Adrenal gland (tissue), 12 donors: ENCODE results near the gene KIF2A. TPM values are rescaled to one million over a fixed set of nuclear protein-coding genes. Genes with fewer than 3 reads are reported as not detected.

Experiments
- DNase-seq, 7 donors: peaks; one replicate each; pipeline ENCODE4 v3.0.0-alpha.2; 2019 to 2020
- H3K27ac ChIP-seq, 5 donors: fragments of 200-600 bp; sonication (generic) in 4 of 5; 1 replicate in 3 of 5; 2 replicates in 2 of 5; pipeline versions ENCODE4 v1.5.1 to v1.8.0; 2016 to 2020; ENCODE audit warnings: mild to moderate bottlenecking in 1 of 5
- H3K27me3 ChIP-seq: fragments of 200-600 bp; 2 replicates; pipeline ENCODE4 v1.8.0; 2021
- H3K36me3 ChIP-seq, 2 donors: fragments of 200-600 bp; replicated peaks in 1 of 2; 1 replicate in 1 of 2; 2 replicates in 1 of 2; pipeline versions ENCODE4 v1.5.1 to v1.8.0; 2018 to 2022
- H3K4me1 ChIP-seq, 2 donors: fragments of 200-600 bp; replicated peaks in 1 of 2; 1 replicate in 1 of 2; 2 replicates in 1 of 2; pipeline versions ENCODE4 v1.5.1 to v1.8.0; 2018 to 2021
- H3K4me3 ChIP-seq, 4 donors: fragments of 200-600 bp; sonication (generic) in 3 of 4; one replicate each; pipeline ENCODE4 v1.5.1; 2016 to 2018
- H3K9me3 ChIP-seq, 3 donors: fragments of 200-600 bp; sonication (generic) in 1 of 3; replicated peaks in 1 of 3; 1 replicate in 2 of 3; 2 replicates in 1 of 3; pipeline versions ENCODE4 v1.5.1 to v1.8.0; 2016 to 2021
- POLR2A ChIP-seq, 2 donors: fragments of 450-650 bp; IDR thresholded peaks; one replicate each; pipeline ENCODE4 v1.6.1; 2017; ENCODE audit warnings: antibody characterized with exemption in 2 of 2, mild to moderate bottlenecking in 2 of 2, moderate library complexity in 1 of 2
- WGBS, 4 donors: extraction: QIAGEN DNeasy Blood & Tissue Kit in 2 of 4; methylation state at CpG; one replicate each; pipeline versions ENCODE4 v1.1.5 to v1.1.7; 2013 to 2017; 5-methylcytosine and 5-hydroxymethylcytosine counted together
- intact Hi-C, 2 donors: fragments of 100-400 bp; cut with DNase I; formaldehyde crosslinking; loops; one replicate each; pipeline versions ENCODE4 v1.14.1 to v1.15.0; 2022 to 2023
- polyA plus RNA-seq, 3 donors: library from polyadenylated mRNA; stranded (reverse); fragments of 200-250 nt in 2 of 3; fragments of 350-450 nt in 1 of 3; fragmentation: Illumina TruSeq in 1 of 3; extraction: RNeasy Lipid Tissue Mini Kit (QIAGEN cat#74804) in 1 of 3; gene quantifications; one replicate each; pipeline ENCODE4 v1.2.3, GENCODE V29; 2013 to 2014
- total RNA-seq, 9 donors: library from RNA; depleted of rRNA in 4 of 9; stranded (reverse); fragments of >200 nt in 4 of 9; fragments of 120-200 nt in 1 of 9; fragmentation: NEBNext Ultra II Directional in 1 of 9; extraction: Animal tissue kit (Norgen Biotek cat#: 25700) in 1 of 9; gene quantifications; one replicate each; pipeline versions ENCODE4 v1.1.0 to v1.2.4, GENCODE V29; 2013 to 2023
- TF ChIP-seq, protein P1 (sequence below), 6 experiments: fragments of 450-650 bp in 4 of 6; fragments of 200-600 bp in 2 of 6; sonication (generic) in 1 of 6; IDR thresholded peaks; 1 replicate in 5 of 6; 2 replicates in 1 of 6; pipeline versions ENCODE4 v1.5.1 to v1.8.0; 2016 to 2021; ENCODE audit warnings: antibody characterized with exemption in 6 of 6, mild to moderate bottlenecking in 2 of 6, moderate library complexity in 1 of 6
- donor health status: healthy with polysubstance abuse.
- donor health status: Bipolar disorder and iron deficiency.
- donor health status: DM: yes; HTN: yes; CAD: no.
- donor health status: DM: no; HTN: no; CAD: no.
- donor health status: DM: no; HTN: no; CAD: no.
- donor health status: DM: yes; HTN: yes; CAD: no.

The KIF2A gene
- total and polyA plus RNA-seq, 12 donors: 2.1 to 50.2 (median 24.2) TPM

GRCh38 chr5:62331921-62332320, 25.9 kb downstream of the KIF2A start:
- no peaks in the 10 kb centered on the region for H3K4me1 ChIP-seq
- TF ChIP-seq POLR2A (IDR thresholded peaks at IDR 0.05): no peak
- TF ChIP-seq, protein P1, sequence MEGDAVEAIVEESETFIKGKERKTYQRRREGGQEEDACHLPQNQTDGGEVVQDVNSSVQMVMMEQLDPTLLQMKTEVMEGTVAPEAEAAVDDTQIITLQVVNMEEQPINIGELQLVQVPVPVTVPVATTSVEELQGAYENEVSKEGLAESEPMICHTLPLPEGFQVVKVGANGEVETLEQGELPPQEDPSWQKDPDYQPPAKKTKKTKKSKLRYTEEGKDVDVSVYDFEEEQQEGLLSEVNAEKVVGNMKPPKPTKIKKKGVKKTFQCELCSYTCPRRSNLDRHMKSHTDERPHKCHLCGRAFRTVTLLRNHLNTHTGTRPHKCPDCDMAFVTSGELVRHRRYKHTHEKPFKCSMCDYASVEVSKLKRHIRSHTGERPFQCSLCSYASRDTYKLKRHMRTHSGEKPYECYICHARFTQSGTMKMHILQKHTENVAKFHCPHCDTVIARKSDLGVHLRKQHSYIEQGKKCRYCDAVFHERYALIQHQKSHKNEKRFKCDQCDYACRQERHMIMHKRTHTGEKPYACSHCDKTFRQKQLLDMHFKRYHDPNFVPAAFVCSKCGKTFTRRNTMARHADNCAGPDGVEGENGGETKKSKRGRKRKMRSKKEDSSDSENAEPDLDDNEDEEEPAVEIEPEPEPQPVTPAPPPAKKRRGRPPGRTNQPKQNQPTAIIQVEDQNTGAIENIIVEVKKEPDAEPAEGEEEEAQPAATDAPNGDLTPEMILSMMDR (IDR thresholded peaks at IDR 0.05): no peak
- H3K4me3 ChIP-seq: no peak overlapping the region
- H3K9me3 ChIP-seq: no peaks in the 10 kb centered on the region
- no peak overlapping the region for H3K27ac ChIP-seq
- H3K27me3 ChIP-seq: no peaks in the 10 kb centered on the region
- no peak for DNase-seq
- intact Hi-C loops: no loop called here
- no peaks in the 10 kb centered on the region for H3K36me3 ChIP-seq

DNA sequence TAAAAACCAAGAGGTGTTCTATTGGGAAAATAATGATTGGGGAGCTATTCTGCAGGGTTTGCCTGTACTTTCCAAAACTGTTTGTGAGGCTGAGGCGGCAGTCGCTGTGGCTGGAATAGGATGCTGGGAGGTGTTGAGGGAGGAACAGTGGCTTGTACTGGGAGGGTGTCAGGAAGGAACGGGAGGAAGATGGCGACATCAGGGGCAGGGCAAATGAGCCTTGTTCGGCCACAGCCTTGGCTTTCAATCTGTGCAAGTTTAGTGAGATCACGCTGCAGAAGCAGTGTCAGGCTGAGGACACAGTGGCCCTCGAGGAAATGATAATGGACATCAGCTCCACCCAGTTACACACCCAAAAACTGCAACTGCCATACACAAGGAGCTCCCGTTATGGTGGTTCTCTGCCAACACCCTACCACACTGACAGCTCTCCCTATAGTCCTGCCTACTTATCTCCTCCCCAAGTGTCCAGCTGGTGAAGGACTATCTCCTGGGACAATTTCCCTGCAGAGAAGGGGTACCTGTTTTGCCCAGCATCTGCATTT, 27.3 kb downstream of the KIF2A start:
- no peaks in the 10 kb centered on the region for H3K4me1 ChIP-seq

GRCh38 chr5:62334082-62334481, 28.1 kb downstream of the KIF2A start:
- no peak for DNase-seq
- no peak overlapping the region for H3K4me3 ChIP-seq
- 96 to 100% (median 98%) methylated on average over 2 of the region's 2 CpGs for WGBS, 4 donors
- no peaks in the 10 kb centered on the region for H3K27me3 ChIP-seq
- intact Hi-C loops: no loop called here
- TF ChIP-seq POLR2A (IDR thresholded peaks at IDR 0.05): no peak
- TF ChIP-seq, protein P1 (IDR thresholded peaks at IDR 0.05): no peak
- H3K27ac ChIP-seq: no peak overlapping the region
- H3K4me1 ChIP-seq: no peaks in the 10 kb centered on the region
- H3K9me3 ChIP-seq: no peaks in the 10 kb centered on the region
- no peaks in the 10 kb centered on the region for H3K36me3 ChIP-seq

More for the DNA sequence above, 27.3 kb downstream of the KIF2A start:
- WGBS, 4 donors: 73 to 92% (median 83%) methylated on average over 8 of the region's 8 CpGs
- TF ChIP-seq POLR2A (IDR thresholded peaks at IDR 0.05): no peak
- TF ChIP-seq, protein P1 (IDR thresholded peaks at IDR 0.05): no peak
- Histone ChIP-seq H3K36me3 (no peaks in the 10 kb centered on the region), H3K9me3 (no peaks in the 10 kb centered on the region), H3K4me3 (no peak overlapping the region), H3K27ac (no peak overlapping the region), H3K27me3 (no peaks in the 10 kb centered on the region)
- intact Hi-C loops: no loop called here
- DNase-seq: no peak

GRCh38 chr5:62340392-62340791, 34.4 kb downstream of the KIF2A start:
- H3K27ac ChIP-seq: no peak overlapping the region
- DNase-seq: no peak
- intact Hi-C loops: no loop called here
- H3K27me3 ChIP-seq: no peaks in the 10 kb centered on the region
- TF ChIP-seq, protein P1 (IDR thresholded peaks at IDR 0.05): peak in 2 of 6 experiments; percentile 14 to 24
- TF ChIP-seq POLR2A (IDR thresholded peaks at IDR 0.05): no peak
- H3K4me3 ChIP-seq: no peak overlapping the region
- WGBS, 4 donors: 0 to 48% (median 35%) methylated on average over 1 of the region's 1 CpG
- H3K36me3 ChIP-seq: no peaks in the 10 kb centered on the region
- no peaks in the 10 kb centered on the region for H3K4me1 ChIP-seq
- no peaks in the 10 kb centered on the region for H3K9me3 ChIP-seq
